MM.1S (cell line): ENCODE measurements around the gene IFRD1.

Experiments
- DNase-seq: peaks from one replicate; pipeline ENCODE4 v3.0.0-alpha.2; 2015
- H2AFZ ChIP-seq: fragments of 300-600 bp; sonication (generic); 2 replicates; pipeline ENCODE4 v1.6.0; 2016; ENCODE audit warnings: antibody characterized with exemption, low read length
- H3F3A ChIP-seq: fragments of 300-600 bp; sonication (generic); 2 replicates; pipeline ENCODE4 v1.6.1; 2016; ENCODE audit warnings: mild to moderate bottlenecking, antibody characterized with exemption, low read length, moderate library complexity, mixed read lengths; ENCODE audit not compliant: insufficient read depth
- H3K27ac ChIP-seq: fragments of 300-600 bp; sonication (generic); 2 replicates; pipeline ENCODE4 v1.5.1; 2016; ENCODE audit warnings: mild to moderate bottlenecking, low read length
- H3K27me3 ChIP-seq: fragments of 300-600 bp; sonication (generic); replicated peaks from 2 replicates; pipeline ENCODE4 v1.6.0; 2016; ENCODE audit warnings: low read length; ENCODE audit not compliant: insufficient read depth
- H3K36me3 ChIP-seq: fragments of 300-600 bp; sonication (generic); replicated peaks from 2 replicates; pipeline ENCODE4 v1.6.1; 2016; ENCODE audit warnings: mild to moderate bottlenecking, low read length, mixed read lengths; ENCODE audit not compliant: insufficient read depth
- H3K4me1 ChIP-seq: fragments of 300-600 bp; sonication (generic); 2 replicates; pipeline ENCODE4 v1.6.1; 2016; ENCODE audit warnings: low read length, mixed read lengths
- H3K4me2 ChIP-seq: fragments of 300-600 bp; sonication (generic); 2 replicates; pipeline ENCODE4 v1.6.0; 2016; ENCODE audit warnings: low read depth, low read length
- H3K4me3 ChIP-seq: fragments of 300-600 bp; sonication (generic); 2 replicates; pipeline ENCODE4 v1.5.1; 2016; ENCODE audit warnings: low read length, mixed read lengths
- H3K79me2 ChIP-seq: fragments of 300-600 bp; sonication (generic); 2 replicates; pipeline ENCODE4 v1.6.1; 2016; ENCODE audit warnings: mixed run types, low read length, mixed read lengths
- H3K9ac ChIP-seq: fragments of 300-600 bp; sonication (generic); 2 replicates; pipeline ENCODE4 v1.6.1; 2016; ENCODE audit warnings: low read length, mixed read lengths
- H3K9me2 ChIP-seq: fragments of 300-600 bp; sonication (generic); replicated peaks from 2 replicates; pipeline ENCODE4 v1.6.1; 2016; ENCODE audit warnings: mild to moderate bottlenecking, low read length, mixed read lengths; ENCODE audit not compliant: insufficient read depth
- H3K9me3 ChIP-seq: fragments of 300-600 bp; sonication (generic); replicated peaks from 2 replicates; pipeline ENCODE4 v1.6.1; 2016; ENCODE audit warnings: mild to moderate bottlenecking, low read length, mixed read lengths; ENCODE audit not compliant: insufficient read depth
- H4K20me1 ChIP-seq: fragments of 300-600 bp; sonication (generic); 2 replicates; pipeline ENCODE4 v1.6.1; 2016; ENCODE audit warnings: mild to moderate bottlenecking, low read length, moderate library complexity, mixed read lengths; ENCODE audit not compliant: insufficient read depth
- EZH2 ChIP-seq: fragments of 300-600 bp; sonication (generic); optimal IDR thresholded peaks from 2 replicates; pipeline ENCODE3; 2017; ENCODE audit warnings: low read depth, mild to moderate bottlenecking, antibody characterized with exemption, low read length, mixed read lengths
- EZH2phosphoT487 ChIP-seq: fragments of 300-600 bp; sonication (generic); IDR thresholded peaks from 2 replicates; pipeline ENCODE4 v1.6.1; 2018; ENCODE audit warnings: antibody characterized with exemption, low read length
- TF ChIP-seq, protein P1 (sequence below): fragments of 300-600 bp; sonication (generic); IDR thresholded peaks from 2 replicates; pipeline ENCODE4 v1.5.1; 2016; ENCODE audit warnings: antibody characterized with exemption, low read length, mixed read lengths

The IFRD1 gene

DNA sequence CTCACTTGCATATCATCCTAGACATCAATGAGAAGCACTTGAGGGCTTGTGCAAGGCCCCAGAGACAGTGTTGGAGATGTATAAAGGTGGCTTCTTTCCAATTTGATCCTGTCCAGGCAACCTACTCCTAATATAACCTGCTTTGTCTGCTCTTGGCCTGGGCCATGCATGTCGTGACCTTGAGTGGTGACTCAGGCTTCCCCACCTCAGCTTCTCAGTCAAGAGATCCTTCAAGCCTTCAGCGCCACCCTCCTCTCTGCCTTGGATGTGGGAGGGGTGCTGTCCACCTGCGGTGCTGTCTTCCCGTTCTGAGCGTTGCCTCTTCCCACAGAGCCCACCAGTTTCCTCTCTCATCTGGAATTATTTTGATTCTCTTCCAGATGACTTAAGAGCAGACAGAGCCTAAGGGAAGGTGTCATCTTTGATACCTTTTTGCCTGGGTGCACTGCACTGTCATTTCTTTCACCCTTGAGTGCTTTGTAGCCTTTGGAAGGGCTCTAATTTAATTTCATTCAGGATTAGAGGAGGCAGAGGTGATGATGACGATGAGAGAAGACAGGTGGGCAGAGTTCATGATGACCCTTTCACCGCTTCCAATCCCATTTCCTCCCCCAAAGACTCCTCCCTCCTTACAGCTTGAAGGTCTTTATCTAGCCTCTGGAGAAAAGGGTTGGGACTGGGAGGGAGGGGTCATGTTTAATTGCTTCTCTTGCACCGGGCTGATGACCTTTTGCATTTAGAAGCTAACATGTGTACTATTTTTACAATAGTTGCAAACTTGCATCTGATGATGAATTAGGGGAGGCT, 37.4 kb downstream of the IFRD1 start:
- Histone ChIP-seq H3K36me3 (no peaks in the 10 kb centered on the region), H4K20me1 (no peaks in the 10 kb centered on the region), H3K4me1 (no peaks in the 10 kb centered on the region), H3K9ac (no peak overlapping the region), H3K9me2 (no peaks in the 10 kb centered on the region), H3K9me3 (no peaks in the 10 kb centered on the region), H3K79me2 (no peaks in the 10 kb centered on the region), H3K4me3 (no peak overlapping the region), H3K27me3 (no peaks in the 10 kb centered on the region), H3K27ac (no peak overlapping the region), H3F3A (no peaks in the 10 kb centered on the region), H2AFZ (no peak overlapping the region), H3K4me2 (no peak overlapping the region)
- TF ChIP-seq EZH2: no peak
- TF ChIP-seq, protein P1, sequence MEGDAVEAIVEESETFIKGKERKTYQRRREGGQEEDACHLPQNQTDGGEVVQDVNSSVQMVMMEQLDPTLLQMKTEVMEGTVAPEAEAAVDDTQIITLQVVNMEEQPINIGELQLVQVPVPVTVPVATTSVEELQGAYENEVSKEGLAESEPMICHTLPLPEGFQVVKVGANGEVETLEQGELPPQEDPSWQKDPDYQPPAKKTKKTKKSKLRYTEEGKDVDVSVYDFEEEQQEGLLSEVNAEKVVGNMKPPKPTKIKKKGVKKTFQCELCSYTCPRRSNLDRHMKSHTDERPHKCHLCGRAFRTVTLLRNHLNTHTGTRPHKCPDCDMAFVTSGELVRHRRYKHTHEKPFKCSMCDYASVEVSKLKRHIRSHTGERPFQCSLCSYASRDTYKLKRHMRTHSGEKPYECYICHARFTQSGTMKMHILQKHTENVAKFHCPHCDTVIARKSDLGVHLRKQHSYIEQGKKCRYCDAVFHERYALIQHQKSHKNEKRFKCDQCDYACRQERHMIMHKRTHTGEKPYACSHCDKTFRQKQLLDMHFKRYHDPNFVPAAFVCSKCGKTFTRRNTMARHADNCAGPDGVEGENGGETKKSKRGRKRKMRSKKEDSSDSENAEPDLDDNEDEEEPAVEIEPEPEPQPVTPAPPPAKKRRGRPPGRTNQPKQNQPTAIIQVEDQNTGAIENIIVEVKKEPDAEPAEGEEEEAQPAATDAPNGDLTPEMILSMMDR: no peak
- no peak for TF ChIP-seq EZH2phosphoT487
- DNase-seq: no peak

DNA sequence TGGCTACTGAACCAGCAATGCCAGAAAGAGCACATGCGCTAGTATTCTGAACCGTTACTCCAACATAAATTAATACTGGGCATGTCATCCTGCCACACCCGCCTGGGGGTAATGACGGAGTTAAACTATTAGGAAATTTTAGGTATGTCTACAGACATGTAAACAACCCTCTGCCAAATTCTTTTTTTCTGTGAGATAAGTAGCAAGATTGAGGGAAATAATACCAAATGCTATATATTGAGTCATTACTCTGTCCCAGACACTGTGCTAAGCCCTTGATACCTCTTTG, 37.9 kb downstream of the IFRD1 start:
- Histone ChIP-seq H3K9me3 (no peaks in the 10 kb centered on the region), H3K9me2 (no peaks in the 10 kb centered on the region), H3K4me2 (no peak overlapping the region), H3K9ac (no peak overlapping the region), H3K27ac (no peak overlapping the region), H3K4me3 (no peak overlapping the region), H3K79me2 (no peaks in the 10 kb centered on the region), H3K4me1 (no peaks in the 10 kb centered on the region), H3K27me3 (no peaks in the 10 kb centered on the region), H3F3A (no peaks in the 10 kb centered on the region), H4K20me1 (no peaks in the 10 kb centered on the region), H3K36me3 (no peaks in the 10 kb centered on the region), H2AFZ (no peak overlapping the region)
- TF ChIP-seq, protein P1: no peak
- TF ChIP-seq EZH2 (no peak), EZH2phosphoT487 (no peak)
- no peak for DNase-seq

DNA sequence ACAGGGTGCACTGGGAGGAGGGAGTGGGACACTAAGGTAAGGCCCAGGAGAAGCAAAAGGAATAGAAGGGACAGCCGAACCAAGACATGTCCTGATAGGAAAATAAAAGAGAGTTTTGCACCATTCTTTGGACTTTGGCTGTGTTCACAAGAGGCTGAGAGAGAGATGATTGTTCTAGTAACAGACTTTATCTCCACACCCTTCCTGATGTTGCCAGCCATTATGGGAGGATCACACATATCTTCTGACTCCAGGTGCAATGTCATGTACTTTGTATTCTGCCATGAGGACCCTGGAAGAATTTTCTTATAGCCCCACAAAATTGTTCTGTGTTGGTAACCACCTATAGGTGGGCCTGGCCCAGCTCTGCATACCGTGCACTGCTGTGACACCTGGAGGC, 41.9 kb downstream of the IFRD1 start:
- Histone ChIP-seq H3K4me3 (no peak overlapping the region), H3K9ac (no peak overlapping the region), H3F3A (peaks cover 5% of the 10 kb centered on the region; the same call in 1 of the 2 replicates), H4K20me1 (no peaks in the 10 kb centered on the region), H2AFZ (no peak overlapping the region), H3K4me1 (peaks cover 13% of the 10 kb centered on the region), H3K27ac (no peak overlapping the region), H3K79me2 (no peaks in the 10 kb centered on the region), H3K27me3 (no peaks in the 10 kb centered on the region), H3K36me3 (no peaks in the 10 kb centered on the region), H3K9me3 (no peaks in the 10 kb centered on the region), H3K9me2 (no peaks in the 10 kb centered on the region), H3K4me2 (no peak overlapping the region)
- TF ChIP-seq EZH2: no peak
- no peak for TF ChIP-seq EZH2phosphoT487
- TF ChIP-seq, protein P1: no peak
- no peak for DNase-seq
